Brain microvascular endothelial cell (primary cell): ENCODE measurements around the gene TGFBR3L.

Experiments used
- DNase-seq: peaks from one replicate; pipeline ENCODE4 v3.0.0-alpha.2; 2020
- H3K27ac ChIP-seq: fragments of 250-450 bp; sonication (Bioruptor Pico); 2 replicates; pipeline ENCODE4 v1.5.1; 2020; ENCODE audit warnings: mild to moderate bottlenecking, moderate library complexity
- H3K27me3 ChIP-seq: fragments of 250-450 bp; sonication (Bioruptor Pico); replicated peaks from 2 replicates; pipeline ENCODE4 v1.5.1; 2020; ENCODE audit warnings: mild to moderate bottlenecking
- H3K36me3 ChIP-seq: fragments of 250-450 bp; sonication (Bioruptor Pico); replicated peaks from 2 replicates; pipeline ENCODE4 v1.5.1; 2020; ENCODE audit warnings: mild to moderate bottlenecking
- H3K4me3 ChIP-seq: 2 replicates; pipeline ENCODE4 v1.5.1; 2011; ENCODE audit warnings: low read depth, mild to moderate bottlenecking, control low read depth, low read length, moderate library complexity
- CTCF ChIP-seq: IDR thresholded peaks from 2 replicates; pipeline ENCODE4 v1.5.1; 2011; ENCODE audit warnings: low read depth, mild to moderate bottlenecking, moderate library complexity, low read length, control low read depth, inconsistent platforms; ENCODE audit errors: missing control alignments
- in situ Hi-C: cut with HindIII; loops from 2 replicates; pipeline ENCODE4 v1.10.0; 2017; ENCODE audit warnings: low sequenced_read_pairs, low pct_ligation_motif_present

Gene TGFBR3L

GRCh38 chr19:7930765-7931164 is 16.1 kb downstream of the TGFBR3L start:
- Histone ChIP-seq H3K36me3 (peaks cover 44% of the 10 kb centered on the region), H3K4me3 (no peak overlapping the region), H3K27me3 (no peaks in the 10 kb centered on the region), H3K27ac (no peak overlapping the region)
- in situ Hi-C loops, result no loop called here
- no peak for DNase-seq
- TF ChIP-seq CTCF, result no peak

- peaks cover 51% of the 10 kb centered on the region for H3K36me3 ChIP-seq
- H3K27me3 ChIP-seq, result no peaks in the 10 kb centered on the region
- no peak for TF ChIP-seq CTCF
- no peak overlapping the region for H3K27ac ChIP-seq
- no peak for DNase-seq
- no peak overlapping the region for H3K4me3 ChIP-seq
- in situ Hi-C loops, result no loop called here
These were observed 16.8 kb downstream of the TGFBR3L start for GRCh38 chr19:7931221-7932061.

- Histone ChIP-seq H3K27me3 (no peaks in the 10 kb centered on the region), H3K36me3 (peaks cover 61% of the 10 kb centered on the region), H3K4me3 (no peak overlapping the region), H3K27ac (no peak overlapping the region)
- in situ Hi-C loops, result no loop called here
- TF ChIP-seq CTCF, result no peak
- DNase-seq, result no peak
These were observed 17.8 kb downstream of the TGFBR3L start for GRCh38 chr19:7932276-7932929.

GRCh38 chr19:7932930-7933300 is 18.3 kb downstream of the TGFBR3L start:
- no peak for DNase-seq
- Histone ChIP-seq H3K27me3 (no peaks in the 10 kb centered on the region), H3K36me3 (peaks cover 64% of the 10 kb centered on the region), H3K27ac (no peak overlapping the region), H3K4me3 (no peak overlapping the region)
- TF ChIP-seq CTCF, result no peak
- in situ Hi-C loops, result no loop called here

- no peak overlapping the region for H3K27ac ChIP-seq
- DNase-seq, result no peak
- peak; percentile 60 for TF ChIP-seq CTCF
- H3K27me3 ChIP-seq, result no peaks in the 10 kb centered on the region
- peaks cover 68% of the 10 kb centered on the region for H3K36me3 ChIP-seq
- in situ Hi-C loops, result no loop called here
- no peak overlapping the region for H3K4me3 ChIP-seq
These were observed 18.8 kb downstream of the TGFBR3L start for GRCh38 chr19:7933411-7933810.
